Pulmonary artery endothelial cell (primary cell): Measurements from ENCODE around the gene OXCT2. TPM values are rescaled to one million over a fixed set of nuclear protein-coding genes. Genes with fewer than 3 reads are reported as not detected.
"Not testable (repeated sequence)": the region's sequence is repeated elsewhere in the genome, so short reads cannot be mapped to it uniquely, and the experiment has no call there.

Source experiments
- DNase-seq: peaks from one replicate; pipeline ENCODE4 v3.0.0-alpha.2; 2011; ENCODE audit warnings: low read depth, low spot score
- total RNA-seq: library from RNA; depleted of rRNA; stranded (reverse); fragments of >200 nt; gene quantifications from 2 replicates; pipeline ENCODE4 v1.2.3, GENCODE V29; 2014

The OXCT2 gene
- total RNA-seq, 1 donor from 2014 or later = 8.6 TPM

- DNase-seq = no peak
Measured at GRCh38 chr1:39787468-39787867, 16.3 kb upstream of the OXCT2 start.

- DNase-seq = not testable (repeated sequence)
Measured at GRCh38 chr1:39787108-39787375, 15.9 kb upstream of the OXCT2 start.

- not testable (repeated sequence) for DNase-seq
Measured at GRCh38 chr1:39786303-39787107, 15.4 kb upstream of the OXCT2 start.

DNA sequence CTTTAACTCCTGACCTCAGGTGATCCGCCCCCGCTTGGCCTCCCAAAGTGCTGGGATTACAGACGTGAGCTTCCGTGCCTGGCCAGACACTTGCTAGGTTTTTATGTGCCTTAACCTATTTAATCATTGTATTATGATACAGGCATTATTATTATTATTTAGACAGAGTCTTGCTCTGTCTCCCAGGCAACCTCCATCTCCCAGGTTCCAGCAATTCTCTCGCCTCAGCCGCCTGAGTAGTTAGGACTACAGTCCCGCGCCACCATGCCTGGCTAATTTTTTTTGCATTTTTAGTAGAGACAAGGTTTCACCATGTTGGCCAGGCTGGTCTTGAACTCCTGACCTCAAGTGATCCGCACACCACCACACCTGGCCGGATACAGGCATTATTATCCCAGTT, 11.5 kb upstream of the OXCT2 start:
- DNase-seq = not testable (repeated sequence)

GRCh38 chr1:39782103-39782502, 11.0 kb upstream of the OXCT2 start:
- no peak for DNase-seq

DNA sequence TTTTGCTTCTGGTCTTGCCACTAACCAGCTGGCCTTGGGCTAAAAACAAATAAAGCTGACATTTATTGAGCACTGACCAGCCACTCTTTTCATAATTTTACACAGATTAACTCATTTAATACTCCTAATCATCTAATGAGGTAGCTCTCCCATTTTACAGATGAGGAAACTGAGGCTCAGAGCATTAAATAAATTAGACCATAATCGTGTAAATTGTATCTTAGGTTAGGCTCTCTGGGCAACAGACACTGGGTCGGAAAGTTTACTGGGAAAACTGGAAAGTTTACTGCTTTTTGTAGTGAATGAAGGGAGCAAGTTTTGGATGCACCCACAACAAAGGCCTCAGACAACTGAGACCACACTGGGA, 10.2 kb upstream of the OXCT2 start:
- DNase-seq = no peak

GRCh38 chr1:39779821-39780220, 8.7 kb upstream of the OXCT2 start:
- no peak for DNase-seq

- no peak for DNase-seq
Measured at GRCh38 chr1:39779137-39779536, 8.0 kb upstream of the OXCT2 start.

DNA sequence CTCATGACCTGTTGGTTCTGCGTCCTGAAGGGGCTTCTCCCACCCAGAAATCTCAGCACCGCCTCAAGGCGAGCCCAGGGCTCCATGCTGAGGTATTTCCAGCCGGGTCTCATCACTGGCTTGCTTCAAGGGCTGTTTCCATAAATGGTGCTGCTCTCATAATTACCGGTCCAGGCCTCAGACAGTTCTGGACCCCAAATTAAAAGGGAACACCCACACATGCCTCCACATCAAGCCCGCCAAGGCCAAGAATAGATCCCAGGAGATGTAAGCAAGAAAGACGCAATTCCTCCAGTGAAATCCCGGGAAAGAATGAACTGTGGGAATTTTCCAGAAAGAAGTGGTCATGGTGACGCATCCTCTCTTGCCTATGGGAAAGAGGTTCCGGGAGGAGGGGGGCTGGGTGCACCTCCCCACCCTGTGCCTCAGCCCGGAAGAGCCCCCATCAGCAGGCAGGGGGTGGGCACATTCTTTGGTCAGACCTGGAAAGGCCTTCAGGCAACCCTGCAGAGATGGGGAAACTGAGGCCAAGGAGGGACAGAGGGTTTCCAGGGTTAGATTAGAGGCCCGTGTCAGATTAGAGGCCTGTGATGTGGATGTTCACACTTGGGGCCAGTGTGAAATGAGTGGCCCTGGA, 7.4 kb upstream of the OXCT2 start:
- DNase-seq = not testable (repeated sequence)

DNA sequence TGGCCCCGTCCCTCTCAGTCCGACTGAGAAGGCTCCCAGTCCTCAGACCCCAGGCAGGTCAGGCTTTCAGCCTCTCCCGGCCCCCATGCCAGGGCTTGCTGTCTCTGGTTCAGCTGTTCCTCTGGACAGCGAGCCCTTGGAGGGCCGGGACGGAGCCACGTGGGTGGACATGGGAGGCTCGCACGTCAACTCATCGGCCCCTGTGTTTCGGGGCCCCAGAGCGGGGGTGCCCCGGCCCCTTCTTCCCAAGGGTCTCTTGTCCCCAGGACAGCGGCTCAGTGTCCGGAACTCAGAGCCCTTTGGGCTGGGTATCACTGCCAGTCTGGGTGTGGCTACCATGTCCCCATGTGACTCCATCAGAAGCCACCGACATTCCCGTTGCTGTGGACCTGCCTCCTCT, 6.7 kb upstream of the OXCT2 start:
- DNase-seq = not testable (repeated sequence)

DNA sequence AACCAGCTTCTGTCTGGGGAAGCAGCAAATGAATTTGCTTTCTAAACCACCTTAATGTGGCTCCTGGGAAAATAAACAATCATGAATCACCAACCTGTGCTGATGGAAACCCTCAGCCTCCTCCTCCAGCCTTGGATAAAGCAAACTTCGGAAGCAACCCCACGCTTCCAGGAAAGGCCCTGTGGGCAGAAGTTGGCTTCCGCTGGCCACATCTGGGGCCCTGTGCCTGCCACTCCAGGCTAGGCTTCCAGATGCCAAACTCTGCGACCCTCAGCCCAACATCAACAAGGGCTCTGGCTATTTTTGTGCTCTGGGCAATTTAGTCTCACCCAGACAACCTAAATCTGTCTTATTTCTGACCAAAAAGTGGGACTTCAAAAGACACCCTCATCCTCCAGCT, 6.2 kb upstream of the OXCT2 start:
- DNase-seq = no peak

GRCh38 chr1:39776886-39777285, 5.7 kb upstream of the OXCT2 start:
- no peak for DNase-seq

- DNase-seq = no peak
Measured at GRCh38 chr1:39776400-39776713, 5.2 kb upstream of the OXCT2 start.

DNA sequence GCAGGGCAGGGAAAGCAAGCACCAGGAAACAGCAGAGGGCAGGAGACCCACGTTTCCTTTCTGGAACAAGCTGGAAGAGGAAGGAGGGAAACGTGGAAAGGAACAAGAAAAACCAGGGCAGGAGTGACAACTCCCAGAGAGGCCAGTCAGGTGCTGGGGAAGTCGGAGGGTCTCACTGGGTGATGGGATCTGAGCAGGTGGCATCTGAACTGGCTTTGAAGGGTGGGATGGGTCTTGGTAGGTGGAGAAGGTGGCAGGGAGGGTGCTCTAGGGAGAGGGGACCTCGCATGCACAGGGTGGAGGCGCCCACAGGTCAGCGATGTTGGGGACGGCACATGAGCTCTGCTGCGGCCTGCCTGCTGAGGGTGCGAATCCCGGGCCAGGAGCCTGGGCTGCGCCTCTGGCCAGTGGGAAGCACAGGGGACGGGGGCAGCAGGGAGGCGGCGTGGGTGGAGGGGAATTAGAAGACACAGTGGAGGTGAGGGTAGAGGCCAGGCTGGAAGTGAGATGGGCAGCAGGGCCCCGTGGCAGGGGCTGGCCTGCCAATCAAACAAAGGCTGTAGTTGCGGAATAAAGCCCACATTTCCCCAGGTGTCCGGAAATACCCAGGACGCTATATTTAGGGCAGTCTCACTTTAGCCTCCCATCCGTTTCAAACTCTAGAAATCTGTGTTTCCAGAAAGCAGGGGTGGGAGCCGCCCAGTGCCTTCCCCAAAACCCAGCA, 4.7 kb upstream of the OXCT2 start:
- DNase-seq = not testable (repeated sequence)

DNA sequence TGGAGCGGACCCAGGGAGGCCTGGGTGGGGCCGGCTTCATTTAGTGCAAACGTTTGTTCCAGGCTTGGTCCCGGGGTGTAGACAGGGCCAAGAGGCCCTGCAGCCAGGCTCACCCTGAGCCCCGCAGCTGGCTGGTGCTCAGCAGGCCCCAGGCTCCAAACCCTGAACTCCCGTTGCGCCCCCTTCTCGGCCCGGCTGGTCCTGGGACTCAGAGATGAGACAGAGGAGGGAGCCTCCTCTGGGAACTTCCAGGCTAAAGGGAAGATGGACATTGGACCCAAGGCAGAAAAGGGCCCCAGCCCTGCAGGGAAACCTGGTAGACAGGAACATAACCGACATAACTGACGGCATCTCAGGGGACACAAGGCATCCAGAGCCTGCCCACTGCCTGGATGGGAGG, 4.0 kb upstream of the OXCT2 start:
- DNase-seq = not testable (repeated sequence)

- DNase-seq = not testable (repeated sequence)
Measured at GRCh38 chr1:39773369-39773979, 2.3 kb upstream of the OXCT2 start.

GRCh38 chr1:39770100-39771021, 787 bp downstream of the OXCT2 start:
- DNase-seq = not testable (repeated sequence)

DNA sequence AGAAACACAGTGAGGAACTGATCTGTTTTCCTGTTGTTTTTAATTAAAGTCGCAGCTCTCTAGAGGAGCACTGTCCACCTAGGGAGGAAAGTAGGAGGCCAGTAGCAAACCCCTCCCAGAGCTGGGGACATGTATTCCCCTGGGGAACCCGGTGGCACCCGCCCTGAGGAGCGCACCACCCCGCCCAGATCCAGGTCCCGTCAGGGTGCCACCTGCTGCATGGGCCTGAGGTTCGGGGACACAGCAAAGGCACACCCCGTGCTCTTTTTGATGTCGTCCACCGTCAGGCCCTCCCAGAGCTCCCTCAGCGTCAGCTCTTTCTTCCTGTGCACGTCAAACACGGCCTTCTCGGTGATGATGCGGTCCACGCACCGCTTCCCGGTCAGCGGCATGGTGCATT, 1.6 kb downstream of the OXCT2 start:
- DNase-seq = not testable (repeated sequence)

DNA sequence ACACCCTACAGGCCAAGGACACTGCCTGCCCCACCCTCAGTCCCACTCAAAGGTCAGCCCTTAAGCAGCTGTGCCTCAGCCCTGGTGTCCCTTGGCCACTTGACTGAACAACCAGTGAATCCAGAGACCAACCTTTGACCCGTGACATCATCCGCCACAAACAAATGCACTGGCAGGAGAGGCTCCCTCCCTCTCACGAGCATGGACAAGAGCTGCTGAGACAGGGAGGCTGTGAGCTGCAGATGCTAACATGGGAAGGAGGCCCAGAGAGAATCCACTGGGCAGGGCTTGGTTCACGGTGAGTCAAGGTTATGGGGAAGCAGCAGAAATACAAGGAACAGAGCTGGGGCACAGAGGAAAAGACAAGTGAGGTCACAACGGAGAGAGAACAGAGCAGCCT, 4.7 kb downstream of the OXCT2 start:
- not testable (repeated sequence) for DNase-seq

GRCh38 chr1:39764512-39764911, 6.6 kb downstream of the OXCT2 start:
- not testable (repeated sequence) for DNase-seq
